Measurements from ENCODE around the gene KISS1R. TPM values are rescaled to one million over a fixed set of nuclear protein-coding genes. Genes with fewer than 3 reads are reported as not detected.

KISS1R gene
- total and polyA plus RNA-seq, 9 donors: not detected

GRCh38 chr19:912181-913079 is 4.7 kb upstream of the KISS1R start:
- Histone ChIP-seq H3K27ac (ENCODE audit: low read length) (no peak overlapping the region), H3K27me3 (ENCODE audit: control insufficient read depth, insufficient read depth, low read length) (peaks cover 23% of the 10 kb centered on the region), H3K9me3 (replicated peaks; ENCODE audit: control insufficient read depth, low read depth, low read length) (no peaks in the 10 kb centered on the region), H3K36me3 (ENCODE audit: control insufficient read depth, insufficient read depth, low read length) (no peaks in the 10 kb centered on the region), H3K4me1 (ENCODE audit: control insufficient read depth, insufficient read depth, low read length) (peaks cover 13% of the 10 kb centered on the region), H3K4me3 (ENCODE audit: low read length) (peak overlapping the region; percentile 81)
- WGBS (ENCODE audit: insufficient coverage): under 1% methylated on average over 29 of the region's 69 CpGs
- peak; percentile 55 for DNase-seq

GRCh38 chr19:913080-913748 is 3.9 kb upstream of the KISS1R start, which contains the start of gene R3HDM4:
R3HDM4 (minus strand) TSS chr19:913219; CDS start chr19:913157, 62 bp downstream.
- H3K9me3 ChIP-seq (replicated peaks; ENCODE audit: control insufficient read depth, low read depth, low read length): no peaks in the 10 kb centered on the region
- DNase-seq: peak; percentile 89
- H3K36me3 ChIP-seq (ENCODE audit: control insufficient read depth, insufficient read depth, low read length): no peaks in the 10 kb centered on the region
- peak within 1 kb of the TSS; percentile 89 for H3K27ac ChIP-seq (ENCODE audit: low read length)
- H3K4me1 ChIP-seq (ENCODE audit: control insufficient read depth, insufficient read depth, low read length): peaks cover 21% of the 10 kb centered on the region
- H3K27me3 ChIP-seq (ENCODE audit: control insufficient read depth, insufficient read depth, low read length): peaks cover 30% of the 10 kb centered on the region
- WGBS (ENCODE audit: insufficient coverage): under 1% methylated on average over 63 of the region's 76 CpGs
- peak within 1 kb of the TSS; percentile 94 for H3K4me3 ChIP-seq (ENCODE audit: low read length)

DNA sequence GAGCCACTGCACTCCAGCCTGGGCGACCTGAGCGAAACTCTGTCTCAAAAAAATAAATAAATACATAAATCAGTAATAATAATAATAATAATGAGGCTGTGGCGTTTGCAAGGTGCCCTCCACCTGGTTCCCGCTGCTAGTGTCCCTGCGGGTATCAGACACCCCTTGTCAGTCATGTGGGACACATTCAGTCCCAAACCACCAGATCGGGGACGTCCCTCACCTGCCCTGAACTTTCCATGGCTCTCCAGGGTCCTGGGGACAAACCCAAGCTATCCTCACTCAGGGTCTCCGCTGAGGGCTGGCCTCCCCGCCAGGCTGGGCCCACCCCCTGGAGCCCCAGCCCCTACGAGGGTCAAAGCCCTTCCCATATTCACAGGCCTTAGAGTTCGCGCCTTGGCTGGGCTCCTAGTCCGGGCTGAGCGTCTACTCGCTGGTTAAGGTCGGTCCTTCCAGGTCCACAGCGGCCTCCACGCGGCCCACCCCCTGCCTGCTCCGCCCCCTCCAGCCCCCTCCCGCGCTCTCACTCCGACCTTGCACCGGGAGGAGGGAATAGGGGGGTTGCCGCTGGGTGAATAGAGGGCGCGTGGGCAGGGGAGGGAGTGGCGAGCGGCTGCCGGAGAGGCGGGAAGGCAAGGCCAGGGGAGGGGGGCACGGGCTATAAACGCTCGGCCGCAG is 349 bp upstream of the KISS1R start:
- peaks cover 62% of the 10 kb centered on the region for H3K27me3 ChIP-seq (ENCODE audit: control insufficient read depth, insufficient read depth, low read length)
- 7% methylated on average over 24 of the region's 35 CpGs for WGBS (ENCODE audit: insufficient coverage)
- H3K4me3 ChIP-seq (ENCODE audit: low read length): no peak overlapping the region
- no peak overlapping the region for H3K27ac ChIP-seq (ENCODE audit: low read length)
- no peak for DNase-seq
- H3K4me1 ChIP-seq (ENCODE audit: control insufficient read depth, insufficient read depth, low read length): peaks cover 30% of the 10 kb centered on the region
- H3K9me3 ChIP-seq (replicated peaks; ENCODE audit: control insufficient read depth, low read depth, low read length): no peaks in the 10 kb centered on the region
- no peaks in the 10 kb centered on the region for H3K36me3 ChIP-seq (ENCODE audit: control insufficient read depth, insufficient read depth, low read length)

DNA sequence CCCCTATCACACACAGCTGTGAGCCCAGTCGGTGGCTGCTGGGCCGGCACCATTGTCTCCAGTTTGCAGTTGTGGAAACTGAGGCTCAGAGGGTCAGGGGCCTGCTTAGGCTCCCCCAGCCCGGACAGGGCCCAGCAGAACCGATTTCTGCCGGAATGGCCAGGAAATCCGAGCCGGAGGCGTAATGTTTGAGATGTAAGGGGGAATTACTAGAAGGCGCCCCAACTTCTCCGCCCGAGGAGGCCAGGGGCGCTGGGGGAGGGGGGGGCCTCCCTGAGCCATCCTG is 962 bp downstream of the KISS1R start:
- 0% methylated on average over 7 of the region's 12 CpGs for WGBS (ENCODE audit: insufficient coverage)

DNA sequence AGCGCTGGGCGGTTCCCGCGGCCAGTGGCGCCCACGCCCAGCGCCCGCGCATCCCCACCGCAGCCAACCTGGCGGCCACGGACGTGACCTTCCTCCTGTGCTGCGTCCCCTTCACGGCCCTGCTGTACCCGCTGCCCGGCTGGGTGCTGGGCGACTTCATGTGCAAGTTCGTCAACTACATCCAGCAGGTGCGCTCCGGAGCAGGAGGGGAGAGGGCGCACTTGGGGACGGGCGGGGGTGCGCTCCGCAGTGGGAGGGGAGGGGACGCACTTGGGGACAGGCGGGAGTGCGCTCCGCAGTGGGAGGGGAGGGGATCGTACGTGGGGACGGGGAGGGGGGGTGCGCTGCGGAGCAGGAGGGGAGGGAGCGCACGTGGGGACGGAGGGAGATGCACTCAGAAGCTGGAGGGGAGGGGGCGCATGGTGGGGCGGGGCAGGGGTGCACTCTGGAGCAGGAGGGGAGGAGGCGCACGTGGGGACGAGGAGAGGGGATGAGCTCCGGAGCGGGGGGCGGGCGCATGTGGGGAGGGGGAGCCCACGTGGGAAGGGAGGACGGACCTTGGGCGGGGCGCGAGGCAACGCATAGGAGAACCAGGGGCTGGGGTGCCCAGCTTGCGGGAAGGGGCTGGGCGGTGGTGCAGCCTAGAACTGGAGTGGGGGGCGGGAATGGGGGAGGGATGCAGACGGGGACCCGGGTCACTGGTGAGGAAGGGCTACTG is 1.5 kb downstream of the KISS1R start:
- peaks cover 62% of the 10 kb centered on the region for H3K27me3 ChIP-seq (ENCODE audit: control insufficient read depth, insufficient read depth, low read length)
- DNase-seq: no peak
- no peaks in the 10 kb centered on the region for H3K36me3 ChIP-seq (ENCODE audit: control insufficient read depth, insufficient read depth, low read length)
- H3K9me3 ChIP-seq (replicated peaks; ENCODE audit: control insufficient read depth, low read depth, low read length): no peaks in the 10 kb centered on the region
- H3K4me3 ChIP-seq (ENCODE audit: low read length): no peak overlapping the region
- H3K4me1 ChIP-seq (ENCODE audit: control insufficient read depth, insufficient read depth, low read length): peaks cover 36% of the 10 kb centered on the region
- WGBS (ENCODE audit: insufficient coverage): under 1% methylated on average over 43 of the region's 58 CpGs
- H3K27ac ChIP-seq (ENCODE audit: low read length): no peak overlapping the region

More for the DNA sequence above, 962 bp downstream of the KISS1R start:
- Histone ChIP-seq H3K27me3 (ENCODE audit: control insufficient read depth, insufficient read depth, low read length) (peaks cover 62% of the 10 kb centered on the region), H3K36me3 (ENCODE audit: control insufficient read depth, insufficient read depth, low read length) (no peaks in the 10 kb centered on the region), H3K27ac (ENCODE audit: low read length) (no peak overlapping the region), H3K4me1 (ENCODE audit: control insufficient read depth, insufficient read depth, low read length) (peaks cover 36% of the 10 kb centered on the region), H3K9me3 (replicated peaks; ENCODE audit: control insufficient read depth, low read depth, low read length) (no peaks in the 10 kb centered on the region), H3K4me3 (ENCODE audit: low read length) (no peak overlapping the region)
- no peak for DNase-seq

- Histone ChIP-seq H3K27me3 (ENCODE audit: control insufficient read depth, insufficient read depth, low read length) (peaks cover 62% of the 10 kb centered on the region), H3K9me3 (replicated peaks; ENCODE audit: control insufficient read depth, low read depth, low read length) (no peaks in the 10 kb centered on the region), H3K27ac (ENCODE audit: low read length) (no peak overlapping the region), H3K36me3 (ENCODE audit: control insufficient read depth, insufficient read depth, low read length) (no peaks in the 10 kb centered on the region), H3K4me1 (ENCODE audit: control insufficient read depth, insufficient read depth, low read length) (peaks cover 39% of the 10 kb centered on the region), H3K4me3 (ENCODE audit: low read length) (no peak overlapping the region)
- no peak for DNase-seq
- WGBS (ENCODE audit: insufficient coverage): 2% methylated on average over 68 of the region's 68 CpGs
Measured at GRCh38 chr19:919199-920050, 2.3 kb downstream of the KISS1R start.

DNA sequence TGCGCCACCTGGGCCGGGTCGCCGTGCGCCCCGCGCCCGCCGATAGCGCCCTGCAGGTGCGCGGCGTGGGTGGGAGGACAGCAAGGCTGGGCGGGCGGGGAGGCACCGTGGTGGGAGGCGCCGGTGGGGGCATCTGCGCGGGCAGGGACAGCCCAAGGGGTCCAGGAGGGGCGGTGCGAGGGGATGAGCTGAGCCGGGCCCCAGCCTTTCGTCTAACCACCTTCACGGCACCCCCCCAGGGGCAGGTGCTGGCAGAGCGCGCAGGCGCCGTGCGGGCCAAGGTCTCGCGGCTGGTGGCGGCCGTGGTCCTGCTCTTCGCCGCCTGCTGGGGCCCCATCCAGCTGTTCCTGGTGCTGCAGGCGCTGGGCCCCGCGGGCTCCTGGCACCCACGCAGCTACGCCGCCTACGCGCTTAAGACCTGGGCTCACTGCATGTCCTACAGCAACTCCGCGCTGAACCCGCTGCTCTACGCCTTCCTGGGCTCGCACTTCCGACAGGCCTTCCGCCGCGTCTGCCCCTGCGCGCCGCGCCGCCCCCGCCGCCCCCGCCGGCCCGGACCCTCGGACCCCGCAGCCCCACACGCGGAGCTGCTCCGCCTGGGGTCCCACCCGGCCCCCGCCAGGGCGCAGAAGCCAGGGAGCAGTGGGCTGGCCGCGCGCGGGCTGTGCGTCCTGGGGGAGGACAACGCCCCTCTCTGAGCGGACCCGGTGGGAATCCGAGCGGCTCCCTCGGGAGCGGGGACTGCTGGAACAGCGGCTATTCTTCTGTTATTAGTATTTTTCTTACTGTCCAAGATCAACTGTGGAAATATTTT is 3.1 kb downstream of the KISS1R start:
- H3K4me3 ChIP-seq (ENCODE audit: low read length): no peak overlapping the region
- H3K9me3 ChIP-seq (replicated peaks; ENCODE audit: control insufficient read depth, low read depth, low read length): no peaks in the 10 kb centered on the region
- DNase-seq: no peak
- peaks cover 62% of the 10 kb centered on the region for H3K27me3 ChIP-seq (ENCODE audit: control insufficient read depth, insufficient read depth, low read length)
- no peaks in the 10 kb centered on the region for H3K36me3 ChIP-seq (ENCODE audit: control insufficient read depth, insufficient read depth, low read length)
- under 1% methylated on average over 61 of the region's 84 CpGs for WGBS (ENCODE audit: insufficient coverage)
- no peak overlapping the region for H3K27ac ChIP-seq (ENCODE audit: low read length)
- H3K4me1 ChIP-seq (ENCODE audit: control insufficient read depth, insufficient read depth, low read length): peaks cover 47% of the 10 kb centered on the region

DNA sequence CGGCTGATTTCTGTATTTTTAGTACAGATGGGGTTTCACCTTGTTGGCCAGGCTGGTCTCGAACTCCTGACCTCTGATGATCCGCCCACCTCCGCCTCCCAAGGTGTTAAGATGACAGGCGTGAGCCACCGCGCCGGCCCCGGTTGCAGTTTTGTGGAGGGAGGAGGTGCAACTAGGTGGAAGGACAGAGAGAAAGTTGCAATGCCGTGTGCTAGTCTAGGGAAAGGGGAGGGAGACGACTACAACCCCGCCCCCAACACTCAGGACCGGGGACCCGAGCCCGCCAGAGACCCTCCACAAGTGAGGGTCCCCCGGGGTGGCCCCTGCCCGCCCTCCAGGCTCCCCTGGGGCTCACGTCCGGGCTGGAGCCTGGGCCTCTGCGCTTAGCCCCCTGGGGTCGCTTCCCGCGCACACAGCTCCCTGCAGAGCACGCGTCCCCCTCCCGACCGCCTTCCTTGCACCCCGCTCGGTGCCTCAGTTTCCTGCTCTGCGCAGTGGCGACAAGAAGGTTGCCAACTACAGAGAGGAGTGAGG is 7.5 kb downstream of the KISS1R start:
- WGBS (ENCODE audit: insufficient coverage): 1% methylated on average over 21 of the region's 31 CpGs
- H3K4me1 ChIP-seq (ENCODE audit: control insufficient read depth, insufficient read depth, low read length): peaks cover 49% of the 10 kb centered on the region

More for the DNA sequence above, 7.5 kb downstream of the KISS1R start:
- DNase-seq: no peak
- Histone ChIP-seq H3K4me3 (ENCODE audit: low read length) (peak overlapping the region; percentile 68), H3K27ac (ENCODE audit: low read length) (peak overlapping the region; percentile 6), H3K27me3 (ENCODE audit: control insufficient read depth, insufficient read depth, low read length) (peaks cover 25% of the 10 kb centered on the region), H3K9me3 (replicated peaks; ENCODE audit: control insufficient read depth, low read depth, low read length) (no peaks in the 10 kb centered on the region), H3K36me3 (ENCODE audit: control insufficient read depth, insufficient read depth, low read length) (peaks cover 4% of the 10 kb centered on the region)
